Gastrocnemius medialis (tissue), 4 donors: ENCODE results near the gene SEC24D. TPM values are rescaled to one million over a fixed set of nuclear protein-coding genes. Genes with fewer than 3 reads are reported as not detected.

Experiments
- ATAC-seq, 2 donors: fragments of 150-250 bp; one replicate each; pipeline ENCODE4 v1.9.1; 2016
- DNase-seq, 2 donors: peaks; one replicate each; pipeline ENCODE4 v3.0.0-alpha.2; 2019
- H3K27ac ChIP-seq, 4 donors: fragments of 200-600 bp; sonication (generic); 1 replicate in 1 of 4; 2 replicates in 3 of 4; pipeline ENCODE4 v1.5.1; 2016 to 2018; ENCODE audit warnings: mild to moderate bottlenecking in 2 of 4, moderate library complexity in 1 of 4
- H3K27me3 ChIP-seq, 3 donors: fragments of 200-600 bp; sonication (generic) in 2 of 3; 1 replicate in 1 of 3; 2 replicates in 2 of 3; pipeline versions ENCODE4 v1.5.1 to v1.6.0; 2016 to 2019; ENCODE audit warnings: mild to moderate bottlenecking in 1 of 3, moderate library complexity in 1 of 3
- H3K36me3 ChIP-seq, 2 donors: fragments of 200-600 bp; sonication (generic) in 1 of 2; one replicate each; pipeline ENCODE4 v1.5.1; 2017 to 2018
- H3K4me1 ChIP-seq, 2 donors: fragments of 200-600 bp; sonication (generic) in 1 of 2; one replicate each; pipeline ENCODE4 v1.5.1; 2016 to 2017; ENCODE audit warnings: mild to moderate bottlenecking in 2 of 2
- H3K4me3 ChIP-seq, 4 donors: fragments of 200-600 bp; sonication (generic) in 3 of 4; 1 replicate in 1 of 4; 2 replicates in 3 of 4; pipeline ENCODE4 v1.5.1; 2016 to 2019; ENCODE audit warnings: mild to moderate bottlenecking in 2 of 4
- H3K9me3 ChIP-seq, 3 donors: fragments of 200-600 bp; sonication (generic) in 2 of 3; 1 replicate in 1 of 3; 2 replicates in 2 of 3; pipeline ENCODE4 v1.5.1; 2016 to 2019
- POLR2A ChIP-seq, 2 donors: fragments of 450-650 bp; IDR thresholded peaks; one replicate each; pipeline ENCODE4 v1.6.1; 2017; ENCODE audit warnings: antibody characterized with exemption in 2 of 2, mild to moderate bottlenecking in 2 of 2, moderate library complexity in 2 of 2
- in situ Hi-C, 4 donors: fragments of 200-750 bp; cut with MboI; loops; one replicate each; pipeline versions ENCODE4 v1.15.0 to v1.8.0; 2017; ENCODE audit warnings: low sequenced_read_pairs in 4 of 4
- intact Hi-C: fragments of 100-400 bp; cut with DNase I; formaldehyde crosslinking; loops from one replicate; pipeline ENCODE4 v1.15.1; 2023; ENCODE audit warnings: low total_unique reads
- total RNA-seq, 4 donors: library from RNA; depleted of rRNA; stranded (reverse); fragments of >200 nt; gene quantifications; one replicate each; pipeline versions ENCODE4 v1.1.0 to v1.2.3, GENCODE V29; 2016
- TF ChIP-seq, protein P1 (sequence below), 5 experiments: fragments of 450-650 bp in 3 of 5; fragments of 200-600 bp in 2 of 5; sonication (generic) in 2 of 5; IDR thresholded peaks in 4 of 5; conservative IDR thresholded peaks in 1 of 5; 1 replicate in 4 of 5; 2 replicates in 1 of 5; pipeline ENCODE4 v1.5.1; 2016 to 2019; ENCODE audit warnings: antibody characterized with exemption in 5 of 5, mild to moderate bottlenecking in 3 of 5, moderate library complexity in 3 of 5

Gene SEC24D
- total RNA-seq, 4 donors from 2014 or later: 8.9 to 16.2 (median 10.4) TPM

GRCh38 chr4:118839221-118839927 is 3.4 kb upstream of the SEC24D start:
- Histone ChIP-seq H3K4me1 (peaks cover 9 to 13% of the 10 kb centered on the region in 2 donors), H3K4me3 (no peak overlapping the region), H3K9me3 (no peaks in the 10 kb centered on the region), H3K36me3 (no peaks in the 10 kb centered on the region), H3K27me3 (no peaks in the 10 kb centered on the region), H3K27ac (no peak overlapping the region)
- no peak for DNase-seq
- in situ Hi-C loops (loop anchor here in 1 of 4 donors (25.0 kb wide), 1 partner anchor 252 kb away; no protein-coding TSS in a partner anchor), intact Hi-C loops (loop anchor here (5.0 kb wide), 1 partner anchor 43 kb away; no protein-coding TSS in a partner anchor)
- TF ChIP-seq, protein P1, sequence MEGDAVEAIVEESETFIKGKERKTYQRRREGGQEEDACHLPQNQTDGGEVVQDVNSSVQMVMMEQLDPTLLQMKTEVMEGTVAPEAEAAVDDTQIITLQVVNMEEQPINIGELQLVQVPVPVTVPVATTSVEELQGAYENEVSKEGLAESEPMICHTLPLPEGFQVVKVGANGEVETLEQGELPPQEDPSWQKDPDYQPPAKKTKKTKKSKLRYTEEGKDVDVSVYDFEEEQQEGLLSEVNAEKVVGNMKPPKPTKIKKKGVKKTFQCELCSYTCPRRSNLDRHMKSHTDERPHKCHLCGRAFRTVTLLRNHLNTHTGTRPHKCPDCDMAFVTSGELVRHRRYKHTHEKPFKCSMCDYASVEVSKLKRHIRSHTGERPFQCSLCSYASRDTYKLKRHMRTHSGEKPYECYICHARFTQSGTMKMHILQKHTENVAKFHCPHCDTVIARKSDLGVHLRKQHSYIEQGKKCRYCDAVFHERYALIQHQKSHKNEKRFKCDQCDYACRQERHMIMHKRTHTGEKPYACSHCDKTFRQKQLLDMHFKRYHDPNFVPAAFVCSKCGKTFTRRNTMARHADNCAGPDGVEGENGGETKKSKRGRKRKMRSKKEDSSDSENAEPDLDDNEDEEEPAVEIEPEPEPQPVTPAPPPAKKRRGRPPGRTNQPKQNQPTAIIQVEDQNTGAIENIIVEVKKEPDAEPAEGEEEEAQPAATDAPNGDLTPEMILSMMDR (IDR thresholded peaks at IDR 0.05 in 4 of 5, conservative IDR thresholded peaks at IDR 0.05 in 1 of 5): no peak
- no peak for TF ChIP-seq POLR2A (IDR thresholded peaks at IDR 0.05)
- ATAC-seq: no peak

DNA sequence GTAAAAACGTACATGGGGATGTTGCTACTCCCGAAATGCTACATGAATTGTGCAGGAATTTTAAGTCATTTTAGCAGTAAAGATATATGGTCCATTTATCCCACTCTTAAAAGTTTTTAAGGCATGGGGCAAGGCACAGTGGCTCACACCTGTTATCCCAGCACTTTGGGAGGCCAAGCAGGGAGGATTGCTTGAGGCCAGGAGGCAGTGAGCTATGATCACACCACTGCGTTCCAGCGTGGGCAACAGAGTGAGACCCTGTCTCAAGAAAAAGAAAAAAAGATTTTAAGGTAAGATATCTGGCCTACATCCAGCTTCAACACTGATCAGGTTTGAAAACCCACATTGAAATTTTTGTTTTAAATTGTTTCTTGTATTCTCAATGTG is 1.2 kb upstream of the SEC24D start:
- ATAC-seq: no peak
- Histone ChIP-seq H3K36me3 (peaks cover 0 to 15% of the 10 kb centered on the region in 2 donors), H3K27ac (no peak overlapping the region), H3K27me3 (no peaks in the 10 kb centered on the region), H3K9me3 (no peaks in the 10 kb centered on the region), H3K4me1 (peaks cover 14 to 16% of the 10 kb centered on the region in 2 donors), H3K4me3 (peak overlapping the region in 1 of 4 donors; percentile 71)
- intact Hi-C loops (loop anchor here (2.0 to 5.0 kb wide), 2 partner anchors 45 to 64 kb away; no protein-coding TSS in a partner anchor), in situ Hi-C loops (loop anchor here in 1 of 4 donors (25.0 kb wide), 1 partner anchor 250 kb away; no protein-coding TSS in a partner anchor)
- TF ChIP-seq, protein P1 (IDR thresholded peaks at IDR 0.05 in 4 of 5, conservative IDR thresholded peaks at IDR 0.05 in 1 of 5): no peak
- TF ChIP-seq POLR2A (IDR thresholded peaks at IDR 0.05): no peak
- DNase-seq: no peak

- in situ Hi-C loops: loop anchor here in 1 of 4 donors (25.0 kb wide), 1 partner anchor 249 kb away; no protein-coding TSS in a partner anchor
Measured at GRCh38 chr4:118836301-118837120, 585 bp upstream of the SEC24D start.

DNA sequence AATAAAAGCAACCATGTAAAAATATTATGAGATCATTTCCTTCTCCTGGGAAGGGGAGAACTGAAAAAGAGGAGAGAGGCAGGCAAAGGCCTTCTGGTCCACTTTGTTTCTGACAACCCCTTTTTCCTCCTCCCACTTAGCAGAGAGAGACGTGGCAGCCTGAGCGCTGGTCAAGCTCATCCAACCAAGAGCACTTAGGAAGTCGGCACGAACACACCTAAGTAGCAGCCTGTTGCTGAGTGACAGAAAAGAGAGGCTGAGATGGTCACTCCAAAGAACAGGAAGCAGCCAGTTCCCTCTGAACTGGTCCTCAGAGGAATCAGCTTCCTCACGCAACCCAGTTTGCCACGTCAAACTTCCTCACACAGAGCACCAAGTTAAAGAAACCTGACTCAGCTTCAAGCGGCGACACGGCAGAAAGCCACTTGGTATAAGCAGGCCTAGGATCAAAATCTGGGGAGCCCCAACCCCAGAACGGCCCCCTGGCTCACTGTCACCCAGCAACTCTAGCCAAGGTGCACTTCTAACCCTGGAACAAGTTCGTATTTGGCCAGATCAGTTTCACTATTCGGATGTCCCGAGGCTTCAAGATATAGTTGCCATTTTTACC is 861 bp downstream of the SEC24D start:
- Histone ChIP-seq H3K4me3 (peak overlapping the region; percentile 71 to 99 (median 92)), H3K27me3 (no peaks in the 10 kb centered on the region), H3K9me3 (no peaks in the 10 kb centered on the region), H3K36me3 (peaks cover 0 to 21% of the 10 kb centered on the region in 2 donors), H3K4me1 (peaks cover 14 to 16% of the 10 kb centered on the region in 2 donors), H3K27ac (peak overlapping the region; percentile 81 to 97 (median 94))
- in situ Hi-C loops: loop anchor here in 1 of 4 donors (25.0 kb wide), 1 partner anchor 248 kb away; no protein-coding TSS in a partner anchor
- DNase-seq (peak; percentile 51 to 59), ATAC-seq (peak; percentile 75 to 84)
- intact Hi-C loops: loop anchor here (5.0 kb wide), 1 partner anchor 47 kb away; no protein-coding TSS in a partner anchor
- TF ChIP-seq, protein P1 (IDR thresholded peaks at IDR 0.05 in 4 of 5, conservative IDR thresholded peaks at IDR 0.05 in 1 of 5): no peak
- TF ChIP-seq POLR2A (IDR thresholded peaks at IDR 0.05): peak; percentile 23 to 50

More at GRCh38 chr4:118836301-118837120, 585 bp upstream of the SEC24D start:
- DNase-seq (no peak), ATAC-seq (peak in 1 of 2 donors; percentile 6)
- no peaks in the 10 kb centered on the region for H3K9me3 ChIP-seq
- H3K4me3 ChIP-seq: peak overlapping the region; percentile 71 to 99 (median 92)
- intact Hi-C loops: loop anchor here (1.0 to 5.0 kb wide), 3 partner anchors 46 to 133 kb away; no protein-coding TSS in a partner anchor
- H3K36me3 ChIP-seq: peaks cover 0 to 17% of the 10 kb centered on the region in 2 donors
- no peak for TF ChIP-seq POLR2A (IDR thresholded peaks at IDR 0.05)
- TF ChIP-seq, protein P1 (IDR thresholded peaks at IDR 0.05 in 4 of 5, conservative IDR thresholded peaks at IDR 0.05 in 1 of 5): no peak
- H3K27ac ChIP-seq: peak overlapping the region; percentile 32 to 97 (median 88)
- no peaks in the 10 kb centered on the region for H3K27me3 ChIP-seq
- H3K4me1 ChIP-seq: peaks cover 14 to 16% of the 10 kb centered on the region in 2 donors
